HepG2 (cell line): ENCODE data around the gene PROX1. TPM values are rescaled to one million over a fixed set of nuclear protein-coding genes. Genes with fewer than 3 reads are reported as not detected.

Experiments
- DNMT3B ChIP-seq: conservative IDR thresholded peaks from 2 replicates; pipeline ENCODE4 v1.6.1; 2016; ENCODE audit warnings: missing biosample characterization, control low read depth
- GATAD1 ChIP-seq: IDR thresholded peaks from 2 replicates; pipeline ENCODE4 v1.6.1; 2016; ENCODE audit warnings: missing genetic modification reagents, missing compliant biosample characterization
- GLMP ChIP-seq: sonication (generic); formaldehyde crosslinking; IDR thresholded peaks from 2 replicates; pipeline ENCODE4 v1.9.0; 2021; ENCODE audit warnings: missing genetic modification reagents, mild to moderate bottlenecking, borderline replicate concordance
- GPBP1L1 ChIP-seq: sonication (generic); formaldehyde crosslinking; IDR thresholded peaks from 2 replicates; pipeline ENCODE4 v1.5.0; 2020; ENCODE audit warnings: mild to moderate bottlenecking, missing genetic modification reagents
- NBN ChIP-seq: fragments of 450-650 bp; conservative IDR thresholded peaks from 2 replicates; pipeline ENCODE4 v1.6.1; 2017
- NR2C2 ChIP-seq: sonication (generic); formaldehyde crosslinking; IDR thresholded peaks from 2 replicates; pipeline ENCODE4 v1.4.0; 2020; ENCODE audit warnings: missing genetic modification reagents, mild to moderate bottlenecking, moderate library complexity, borderline replicate concordance
- PAX8 ChIP-seq: sonication (generic); formaldehyde crosslinking; IDR thresholded peaks from 2 replicates; pipeline ENCODE4 v1.8.0; 2022; ENCODE audit warnings: mild to moderate bottlenecking, missing genetic modification reagents, borderline replicate concordance
- PHF8 ChIP-seq: sonication (generic); formaldehyde crosslinking; IDR thresholded peaks from 2 replicates; pipeline ENCODE4 v1.5.0; 2020; ENCODE audit warnings: missing genetic modification reagents
- PPARG ChIP-seq: conservative IDR thresholded peaks from 2 replicates; pipeline ENCODE4 v1.6.1; 2016; ENCODE audit warnings: missing biosample characterization, missing genetic modification reagents
- SALL1 ChIP-seq: sonication (generic); formaldehyde crosslinking; IDR thresholded peaks from 2 replicates; pipeline ENCODE4 v1.8.0; 2022; ENCODE audit warnings: mild to moderate bottlenecking, missing genetic modification reagents
- SKI ChIP-seq: fragments of 450-650 bp; IDR thresholded peaks from one replicate; pipeline ENCODE4 v1.6.1; 2018; ENCODE audit warnings: mild to moderate bottlenecking; ENCODE audit not compliant: partially characterized antibody
- SNAI1 ChIP-seq: sonication (generic); formaldehyde crosslinking; IDR thresholded peaks from 2 replicates; pipeline ENCODE4 v1.5.0; 2020; ENCODE audit warnings: mild to moderate bottlenecking, missing genetic modification reagents, borderline replicate concordance
- TFDP2 ChIP-seq: sonication (generic); formaldehyde crosslinking; IDR thresholded peaks from 2 replicates; pipeline ENCODE4 v1.4.0; 2020; ENCODE audit warnings: missing genetic modification reagents
- TFE3 ChIP-seq: IDR thresholded peaks from 2 replicates; pipeline ENCODE4 v1.6.1; 2016
- YEATS4 ChIP-seq: sonication (generic); formaldehyde crosslinking; IDR thresholded peaks from 2 replicates; pipeline ENCODE4 v1.4.0; 2020; ENCODE audit warnings: missing genetic modification reagents, borderline replicate concordance
- ZNF235 ChIP-seq: sonication (generic); formaldehyde crosslinking; IDR thresholded peaks from 2 replicates; pipeline ENCODE4 v1.8.1; 2023; ENCODE audit warnings: mild to moderate bottlenecking, missing genetic modification reagents, borderline replicate concordance
- ZNF556 ChIP-seq: sonication (generic); formaldehyde crosslinking; IDR thresholded peaks from 2 replicates; pipeline ENCODE4 v1.4.0; 2020; ENCODE audit warnings: mild to moderate bottlenecking, missing genetic modification reagents, borderline replicate concordance
- ZNF674 ChIP-seq: sonication (generic); formaldehyde crosslinking; IDR thresholded peaks from 2 replicates; pipeline ENCODE4 v1.5.0; 2020; ENCODE audit warnings: low read depth, mild to moderate bottlenecking, missing genetic modification reagents
- ZNF75D ChIP-seq: sonication (generic); formaldehyde crosslinking; IDR thresholded peaks from 2 replicates; pipeline ENCODE4 v1.8.1; 2023; ENCODE audit warnings: missing genetic modification reagents, mild to moderate bottlenecking, borderline replicate concordance
- polyA plus RNA-seq, 8 experiments: library from polyadenylated mRNA; depleted of rRNA in 3 of 8; stranded (reverse) in 7 of 8; unstranded in 1 of 8; fragments of >200 nt; fragmentation: Illumina TruSeq in 4 of 8; extraction: Trizol in 4 of 8; gene quantifications; 2 replicates each; pipeline versions ENCODE4 v1.2.1 to v1.2.3, GENCODE V29; 2011 to 2016; ENCODE audit warnings: low read depth in 4 of 8, missing spikeins in 1 of 8, mixed read lengths in 1 of 8; ENCODE audit not compliant: insufficient read depth in 1 of 8
- total RNA-seq, 5 experiments: library from RNA; depleted of rRNA; stranded (reverse); fragments of >200 nt; fragmentation: Illumina TruSeq; extraction: Trizol; gene quantifications; 2 replicates each; pipeline ENCODE4 v1.2.3, GENCODE V29; 2016; ENCODE audit warnings: low read depth in 1 of 5

PROX1 gene
- total and polyA plus RNA-seq, 2 of the 13 experiments (the other 11 are each of a cell fraction or from before 2014, with no cell fraction given) = 12.3 to 30.2 TPM

- TF ChIP-seq TFDP2 (CRISPR knock-in tag) (0 out of 2 replicates have a peak, but pooled peaks have one; percentile 56), PPARG (CRISPR knock-in tag) (no peak), NBN (no peak), GPBP1L1 (CRISPR knock-in tag) (no peak), ZNF556 (CRISPR knock-in tag) (peak; percentile 78), PAX8 (CRISPR knock-in tag) (0 out of 2 replicates have a peak, but pooled peaks have one; percentile 45), NR2C2 (peak; percentile 44; the same call in 1 of the 2 replicates), ZNF235 (CRISPR knock-in tag) (no peak), PHF8 (0 out of 2 replicates have a peak, but pooled peaks have one; percentile 34), GLMP (CRISPR knock-in tag) (no peak), DNMT3B (CRISPR knock-in tag) (no peak), SNAI1 (no peak), SALL1 (peak; percentile 62), GATAD1 (CRISPR knock-in tag) (peak; percentile 40; the same call in 1 of the 2 replicates), TFE3 (0 out of 2 replicates have a peak, but pooled peaks have one; percentile 10), ZNF75D (CRISPR knock-in tag) (no peak), SKI (no peak), ZNF674 (no peak), YEATS4 (peak; percentile 55; the same call in 1 of the 2 replicates)
Measured at GRCh38 chr1:213982672-213983492, 4.9 kb upstream of the PROX1 start (continued).
